GM23248 (cell line): ENCODE measurements around the gene RRP7A. TPM values are rescaled to one million over a fixed set of nuclear protein-coding genes. Genes with fewer than 3 reads are reported as not detected.

ENCODE experiments used
- DNase-seq: peaks from one replicate; pipeline ENCODE4 v3.0.0-alpha.2; 2015
- H2AFZ ChIP-seq: fragments of 200-600 bp; sonication (generic); 2 replicates; pipeline ENCODE4 v1.6.1; 2016; ENCODE audit warnings: antibody characterized with exemption
- H3F3A ChIP-seq: fragments of 200-600 bp; sonication (generic); 2 replicates; pipeline ENCODE4 v1.6.1; 2016; ENCODE audit warnings: mild to moderate bottlenecking, antibody characterized with exemption, mixed run types; ENCODE audit not compliant: insufficient read depth
- H3K27ac ChIP-seq: fragments of 200-600 bp; sonication (generic); 2 replicates; pipeline ENCODE4 v1.5.1; 2016; ENCODE audit warnings: mild to moderate bottlenecking
- H3K27me3 ChIP-seq: fragments of 200-600 bp; sonication (generic); replicated peaks from 2 replicates; pipeline ENCODE4 v1.6.1; 2016; ENCODE audit warnings: mild to moderate bottlenecking; ENCODE audit not compliant: insufficient read depth
- H3K36me3 ChIP-seq: fragments of 200-600 bp; sonication (generic); 2 replicates; pipeline ENCODE4 v1.6.1; 2016; ENCODE audit warnings: low read depth, mild to moderate bottlenecking
- H3K4me1 ChIP-seq: fragments of 200-600 bp; sonication (generic); 2 replicates; pipeline ENCODE4 v1.6.1; 2016; ENCODE audit warnings: mild to moderate bottlenecking; ENCODE audit not compliant: insufficient read depth
- H3K4me2 ChIP-seq: fragments of 200-600 bp; sonication (generic); one replicate; pipeline ENCODE4 v1.6.1; 2016; ENCODE audit warnings: mild to moderate bottlenecking; ENCODE audit not compliant: unreplicated experiment
- H3K4me3 ChIP-seq: fragments of 200-600 bp; sonication (generic); 2 replicates; pipeline ENCODE4 v1.5.1; 2016; ENCODE audit warnings: mild to moderate bottlenecking
- H3K79me2 ChIP-seq: fragments of 200-600 bp; sonication (generic); 2 replicates; pipeline ENCODE4 v1.6.1; 2016; ENCODE audit warnings: mild to moderate bottlenecking; ENCODE audit not compliant: insufficient read depth
- H3K9ac ChIP-seq: fragments of 200-600 bp; sonication (generic); 2 replicates; pipeline ENCODE4 v1.6.1; 2016; ENCODE audit warnings: mild to moderate bottlenecking
- H3K9me2 ChIP-seq: fragments of 200-600 bp; sonication (generic); 2 replicates; pipeline ENCODE4 v1.6.1; 2016; ENCODE audit warnings: mixed run types, mild to moderate bottlenecking, moderate library complexity; ENCODE audit not compliant: insufficient read depth
- H3K9me3 ChIP-seq: fragments of 200-600 bp; sonication (generic); one replicate; pipeline ENCODE4 v1.6.1; 2017; ENCODE audit warnings: low read depth
- H4K20me1 ChIP-seq: fragments of 200-600 bp; sonication (generic); 2 replicates; pipeline ENCODE4 v1.6.0; 2016; ENCODE audit not compliant: insufficient read depth
- EZH2 ChIP-seq: fragments of 200-600 bp; sonication (generic); IDR thresholded peaks from 2 replicates; pipeline ENCODE4 v1.6.1; 2018; ENCODE audit warnings: antibody characterized with exemption, mild to moderate bottlenecking; ENCODE audit not compliant: insufficient read depth, poor library complexity, severe bottlenecking
- EZH2phosphoT487 ChIP-seq: fragments of 200-600 bp; sonication (generic); IDR thresholded peaks from 2 replicates; pipeline ENCODE4 v1.6.1; 2018; ENCODE audit warnings: antibody characterized with exemption, moderate library complexity, mild to moderate bottlenecking, low read depth; ENCODE audit not compliant: insufficient read depth
- whole genome bisulfite sequencing, 2 experiments: methylation state at CpG; one replicate each; pipeline ENCODE4 v1.1.6; 2015 to 2017; ENCODE audit warnings: low lambda C conversion rate in 2 of 2, low coverage in 1 of 2; ENCODE audit errors: missing lambda C conversion rate in 2 of 2; 5-methylcytosine and 5-hydroxymethylcytosine counted together
- in situ Hi-C: fragments of 300-500 bp; cut with MboI; formaldehyde crosslinking; loops from 2 replicates; pipeline ENCODE4 v1.15.0; 2020
- polyA plus RNA-seq: library from polyadenylated mRNA; unstranded; fragments of >200 nt; fragmentation: Nextera tagmentation; extraction: Ambion mirVana; gene quantifications from 2 replicates; pipeline ENCODE4 v1.2.1, GENCODE V29; 2016
- small RNA-seq: library from RNA; depleted of rRNA; stranded (forward); fragments of <200 nt; gene quantifications from one replicate; pipeline ENCODE3, GENCODE V24; 2014; ENCODE audit warnings: low read depth, low replicate concordance
- total RNA-seq: library from RNA; depleted of rRNA; stranded (reverse); fragments of >200 nt; shearing (Covaris generic); gene quantifications from 2 replicates; pipeline ENCODE4 v1.2.3, GENCODE V29; 2014; rRNA removed

Gene RRP7A
- total and polyA plus RNA-seq, 2 experiments from 2014 or later: 31.7 to 48.2 TPM

DNA sequence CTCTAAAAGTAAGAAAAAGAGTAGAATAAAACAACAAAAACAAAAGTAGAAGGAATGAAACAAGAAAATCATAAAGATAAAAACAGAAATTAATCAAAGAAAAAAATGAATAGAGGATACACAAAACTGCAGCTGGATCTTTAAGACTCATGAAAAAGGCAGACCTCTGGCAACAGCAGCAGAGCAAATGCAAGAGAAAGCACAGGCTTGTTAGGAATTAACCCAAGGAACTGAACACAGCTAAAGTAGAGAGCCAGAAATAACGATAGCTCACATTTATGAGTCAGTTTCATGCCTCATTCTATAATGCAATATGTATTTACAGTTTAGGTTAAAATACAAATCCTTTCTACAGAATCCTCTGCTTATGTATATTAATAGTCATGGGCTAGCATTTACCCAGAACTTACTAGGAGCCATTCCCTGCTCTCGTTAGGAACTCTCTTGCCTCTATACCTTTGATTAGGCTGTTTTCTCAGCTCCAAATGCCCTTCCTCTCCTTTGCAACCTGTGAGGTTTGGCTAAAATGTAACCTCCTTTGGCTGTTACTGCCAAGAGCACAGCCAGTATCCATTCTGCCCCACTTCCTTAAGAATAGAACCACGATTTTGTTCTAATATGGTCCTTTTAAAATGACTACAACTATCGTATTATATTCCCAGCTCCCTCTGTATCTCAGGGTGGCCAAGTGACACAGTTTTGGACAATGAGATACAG is 49.1 kb downstream of the RRP7A start:
- no peak overlapping the region for H3K9ac ChIP-seq
- no peaks in the 10 kb centered on the region for H3K9me3 ChIP-seq
- H3K36me3 ChIP-seq: no peaks in the 10 kb centered on the region
- H3K4me1 ChIP-seq: no peaks in the 10 kb centered on the region
- no peaks in the 10 kb centered on the region for H3K79me2 ChIP-seq
- DNase-seq: no peak
- TF ChIP-seq EZH2phosphoT487 (no peak), EZH2 (no peak)
- no peaks in the 10 kb centered on the region for H3K9me2 ChIP-seq
- H3K4me3 ChIP-seq: no peak overlapping the region
- WGBS, 2 experiments: 27 to 31% methylated on average over 4 of the region's 4 CpGs
- in situ Hi-C loops: no loop called here
- no peak overlapping the region for H3K4me2 ChIP-seq
- H2AFZ ChIP-seq: no peak overlapping the region
- H3F3A ChIP-seq: no peaks in the 10 kb centered on the region
- peaks cover 21% of the 10 kb centered on the region for H3K27me3 ChIP-seq
- H4K20me1 ChIP-seq: no peaks in the 10 kb centered on the region; the same call in 1 of the 2 replicates
- H3K27ac ChIP-seq: no peak overlapping the region

- Histone ChIP-seq H4K20me1 (no peaks in the 10 kb centered on the region; the same call in 1 of the 2 replicates), H3K4me2 (no peak overlapping the region), H3K27ac (no peak overlapping the region), H2AFZ (no peak overlapping the region), H3K79me2 (no peaks in the 10 kb centered on the region), H3K9ac (no peak overlapping the region), H3K9me2 (no peaks in the 10 kb centered on the region), H3K4me1 (no peaks in the 10 kb centered on the region), H3K9me3 (no peaks in the 10 kb centered on the region), H3K36me3 (no peaks in the 10 kb centered on the region), H3F3A (no peaks in the 10 kb centered on the region), H3K27me3 (peaks cover 29% of the 10 kb centered on the region), H3K4me3 (no peak overlapping the region)
- TF ChIP-seq EZH2phosphoT487 (no peak), EZH2 (no peak)
- DNase-seq: peak; percentile 32
- in situ Hi-C loops: no loop called here
- WGBS, 2 experiments: 79 to 88% methylated on average over 2 of the region's 2 CpGs
These were observed 50.8 kb downstream of the RRP7A start for GRCh38 chr22:42468841-42469240.

DNA sequence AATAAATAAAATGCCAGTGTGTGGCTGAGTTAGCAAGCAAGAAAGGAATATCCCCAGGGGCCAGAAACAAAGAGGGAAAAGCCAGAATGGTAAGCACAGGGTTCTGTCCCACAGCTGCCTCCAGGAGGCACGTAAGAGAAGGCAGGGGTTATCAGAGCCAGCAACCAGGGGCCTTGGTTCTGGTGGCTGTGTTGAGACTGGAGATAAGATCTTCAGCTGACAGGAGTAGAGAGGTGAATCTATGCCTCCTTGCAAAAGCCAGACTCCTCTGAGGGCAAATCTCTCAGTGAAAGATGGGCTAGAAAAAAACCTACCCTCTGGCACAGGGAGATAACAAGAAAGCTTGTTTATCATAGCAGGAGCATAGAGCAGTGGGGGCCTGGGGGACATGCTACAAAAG is 57.6 kb downstream of the RRP7A start:
- H3K36me3 ChIP-seq: no peaks in the 10 kb centered on the region
- no peak overlapping the region for H3K9ac ChIP-seq
- H3K27me3 ChIP-seq: peaks cover 59% of the 10 kb centered on the region
- no peaks in the 10 kb centered on the region for H3K9me2 ChIP-seq
- H3K79me2 ChIP-seq: no peaks in the 10 kb centered on the region
- TF ChIP-seq EZH2phosphoT487 (no peak), EZH2 (no peak)
- no peak for DNase-seq
- no peaks in the 10 kb centered on the region for H4K20me1 ChIP-seq
- no peaks in the 10 kb centered on the region for H3K4me1 ChIP-seq
- no peak overlapping the region for H3K4me3 ChIP-seq
- in situ Hi-C loops: no loop called here
- H2AFZ ChIP-seq: no peak overlapping the region
- H3K4me2 ChIP-seq: no peak overlapping the region
- WGBS, 2 experiments: 14 to 21% methylated on average over 1 of the region's 1 CpG
- no peak overlapping the region for H3K27ac ChIP-seq
- no peaks in the 10 kb centered on the region for H3F3A ChIP-seq
- no peaks in the 10 kb centered on the region for H3K9me3 ChIP-seq

- Histone ChIP-seq H3F3A (no peaks in the 10 kb centered on the region), H3K9me2 (no peaks in the 10 kb centered on the region), H3K4me3 (no peak overlapping the region), H3K9ac (no peak overlapping the region), H3K27ac (no peak overlapping the region), H4K20me1 (no peaks in the 10 kb centered on the region), H3K27me3 (peaks cover 63% of the 10 kb centered on the region), H3K36me3 (no peaks in the 10 kb centered on the region), H3K79me2 (no peaks in the 10 kb centered on the region), H3K4me1 (no peaks in the 10 kb centered on the region), H3K4me2 (no peak overlapping the region), H3K9me3 (no peaks in the 10 kb centered on the region), H2AFZ (no peak overlapping the region)
- no peak for DNase-seq
- no peak for TF ChIP-seq EZH2phosphoT487
- no peak for TF ChIP-seq EZH2
- WGBS, 2 experiments: 67 to 71% methylated on average over 3 of the region's 3 CpGs
- in situ Hi-C loops: no loop called here
These were observed 58.1 kb downstream of the RRP7A start for GRCh38 chr22:42461511-42461910.

Small RNA genes within 50 kb of the gene (small RNA-seq; reads per million reads assigned to genes)
- not detected for gene RN7SKP80
- gene RNU6-513P: not detected

Other genes starting within 250 kb of the RRP7A start
- gene TCF20, start 249.1 kb downstream of the RRP7A start, total RNA-seq: 17.2 and 20.6 TPM in 2 replicates
- gene TCF20, start 249.1 kb downstream of the RRP7A start, polyA plus RNA-seq: 0.56 and 0.64 TPM in 2 replicates
- gene NFAM1, start 87.4 kb downstream of the RRP7A start, total RNA-seq: not detected in 2 replicates
- not detected in 2 replicates for gene NFAM1, start 87.4 kb downstream of the RRP7A start, polyA plus RNA-seq
- gene SERHL2, start 34.2 kb upstream of the RRP7A start, total RNA-seq: 2.8 and 4.8 TPM in 2 replicates
- gene SERHL2, start 34.2 kb upstream of the RRP7A start, polyA plus RNA-seq: 5.0 and 5.1 TPM in 2 replicates
- 32.8 and 35.5 TPM in 2 replicates for gene POLDIP3, start 95.1 kb upstream of the RRP7A start, total RNA-seq
- 45.9 and 46.3 TPM in 2 replicates for gene POLDIP3, start 95.1 kb upstream of the RRP7A start, polyA plus RNA-seq
- gene ATP5MGL, start 120.8 kb upstream of the RRP7A start, total RNA-seq: not detected in 2 replicates
- 0.62 TPM in 1 of 2 replicates, not detected in the other for gene ATP5MGL, start 120.8 kb upstream of the RRP7A start, polyA plus RNA-seq
- gene CYB5R3, start 129.6 kb upstream of the RRP7A start, total RNA-seq: 314 and 378 TPM in 2 replicates
- 907 and 950 TPM in 2 replicates for gene CYB5R3, start 129.6 kb upstream of the RRP7A start, polyA plus RNA-seq
- 10.9 and 18.6 TPM in 2 replicates for gene A4GALT, start 201.1 kb upstream of the RRP7A start, total RNA-seq
- 14.8 and 15.4 TPM in 2 replicates for gene A4GALT, start 201.1 kb upstream of the RRP7A start, polyA plus RNA-seq